Suprapubic skin (tissue), 4 donors: ENCODE results near the gene MAST3.

Experiments
- CTCF ChIP-seq, 2 donors: fragments of 200-600 bp in 1 of 2; fragments of 450-650 bp in 1 of 2; sonication (generic) in 1 of 2; IDR thresholded peaks; one replicate each; pipeline ENCODE4 v1.5.1; 2016 to 2019; ENCODE audit warnings: antibody characterized with exemption in 2 of 2, mild to moderate bottlenecking in 1 of 2, moderate library complexity in 1 of 2
- POLR2A ChIP-seq, 2 donors: fragments of 450-650 bp; IDR thresholded peaks; one replicate each; pipeline ENCODE4 v1.6.1; 2017; ENCODE audit warnings: antibody characterized with exemption in 2 of 2, mild to moderate bottlenecking in 2 of 2, moderate library complexity in 2 of 2
- POLR2AphosphoS5 ChIP-seq, 3 donors: sonication (generic); formaldehyde crosslinking; IDR thresholded peaks; one replicate each; pipeline ENCODE4 v1.6.1; 2017; ENCODE audit warnings: antibody characterized with exemption in 3 of 3

GRCh38 chr19:18150776-18151624 lies 53.4 kb downstream of the MAST3 start:
- TF ChIP-seq POLR2A (IDR thresholded peaks at IDR 0.05), result no peak
- TF ChIP-seq CTCF (IDR thresholded peaks at IDR 0.05), result no peak
- no peak for TF ChIP-seq POLR2AphosphoS5 (IDR thresholded peaks at IDR 0.05)
